ENCODE measurements around the gene ZNF485.

ZNF485 gene

GRCh38 chr10:43648398-43649184 lies 42.4 kb downstream of the ZNF485 start, which contains the start of gene ZNF32:
TSS of gene ZNF32 (minus strand) at chr10:43648881. CDS start at chr10:43646133, 2,748 bp downstream.
- Histone ChIP-seq H3K9me2 (replicated peaks; ENCODE audit: control insufficient read depth, low read length) (no peaks in the 10 kb centered on the region), H3K9me3 (ENCODE audit: control insufficient read depth, insufficient read depth, low read length) (peaks cover 28% of the 10 kb centered on the region)

DNA sequence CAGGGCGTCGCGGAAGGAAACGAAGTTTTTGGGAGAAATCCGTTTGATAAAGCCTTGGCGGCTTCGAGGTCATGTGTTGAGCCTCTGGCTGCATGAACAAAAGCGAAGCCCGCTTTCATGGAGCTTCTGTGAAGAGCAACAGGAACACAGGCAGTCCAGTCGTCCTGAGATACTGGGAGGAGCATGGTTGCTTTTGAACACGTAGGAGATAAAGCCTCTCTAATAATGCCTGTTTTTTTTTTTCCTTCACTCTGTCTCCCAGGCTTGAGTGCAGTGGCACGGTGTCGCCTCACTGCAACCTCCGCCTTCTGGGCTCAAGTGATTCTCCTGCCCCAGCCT lies 42.9 kb downstream of the ZNF485 start:
- H3K27ac ChIP-seq (ENCODE audit: low read depth, low read length): no peak overlapping the region

More at GRCh38 chr10:43648398-43649184, 42.4 kb downstream of the ZNF485 start, which contains the start of gene ZNF32:
- Histone ChIP-seq H4K20me1 (ENCODE audit: control insufficient read depth, insufficient read depth, low read depth, low read length) (no peaks in the 10 kb centered on the region), H3K79me2 (ENCODE audit: control insufficient read depth, low read length) (no peaks in the 10 kb centered on the region), H3F3A (ENCODE audit: control insufficient read depth, insufficient read depth) (no peaks in the 10 kb centered on the region), H3K4me1 (ENCODE audit: control insufficient read depth, low read length) (peaks cover 7% of the 10 kb centered on the region), H3K4me3 (ENCODE audit: low read length) (peak within 1 kb of the TSS; percentile 74), H3K36me3 (ENCODE audit: control insufficient read depth, low read length) (peaks cover 15% of the 10 kb centered on the region), H3K27ac (ENCODE audit: low read depth, low read length) (no peak within 1 kb of the TSS), H3K27me3 (ENCODE audit: control insufficient read depth, low read length) (no peaks in the 10 kb centered on the region), H3K4me2 (ENCODE audit: low read length) (peak within 1 kb of the TSS; percentile 68)
- TF ChIP-seq EZH2phosphoT487 (IDR thresholded peaks at IDR 0.05; ENCODE audit: borderline replicate concordance, low read length): no peak
- TF ChIP-seq, protein P1, sequence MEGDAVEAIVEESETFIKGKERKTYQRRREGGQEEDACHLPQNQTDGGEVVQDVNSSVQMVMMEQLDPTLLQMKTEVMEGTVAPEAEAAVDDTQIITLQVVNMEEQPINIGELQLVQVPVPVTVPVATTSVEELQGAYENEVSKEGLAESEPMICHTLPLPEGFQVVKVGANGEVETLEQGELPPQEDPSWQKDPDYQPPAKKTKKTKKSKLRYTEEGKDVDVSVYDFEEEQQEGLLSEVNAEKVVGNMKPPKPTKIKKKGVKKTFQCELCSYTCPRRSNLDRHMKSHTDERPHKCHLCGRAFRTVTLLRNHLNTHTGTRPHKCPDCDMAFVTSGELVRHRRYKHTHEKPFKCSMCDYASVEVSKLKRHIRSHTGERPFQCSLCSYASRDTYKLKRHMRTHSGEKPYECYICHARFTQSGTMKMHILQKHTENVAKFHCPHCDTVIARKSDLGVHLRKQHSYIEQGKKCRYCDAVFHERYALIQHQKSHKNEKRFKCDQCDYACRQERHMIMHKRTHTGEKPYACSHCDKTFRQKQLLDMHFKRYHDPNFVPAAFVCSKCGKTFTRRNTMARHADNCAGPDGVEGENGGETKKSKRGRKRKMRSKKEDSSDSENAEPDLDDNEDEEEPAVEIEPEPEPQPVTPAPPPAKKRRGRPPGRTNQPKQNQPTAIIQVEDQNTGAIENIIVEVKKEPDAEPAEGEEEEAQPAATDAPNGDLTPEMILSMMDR (IDR thresholded peaks at IDR 0.05; ENCODE audit: low read depth, low read length, poor library complexity, severe bottlenecking): no peak

DNA sequence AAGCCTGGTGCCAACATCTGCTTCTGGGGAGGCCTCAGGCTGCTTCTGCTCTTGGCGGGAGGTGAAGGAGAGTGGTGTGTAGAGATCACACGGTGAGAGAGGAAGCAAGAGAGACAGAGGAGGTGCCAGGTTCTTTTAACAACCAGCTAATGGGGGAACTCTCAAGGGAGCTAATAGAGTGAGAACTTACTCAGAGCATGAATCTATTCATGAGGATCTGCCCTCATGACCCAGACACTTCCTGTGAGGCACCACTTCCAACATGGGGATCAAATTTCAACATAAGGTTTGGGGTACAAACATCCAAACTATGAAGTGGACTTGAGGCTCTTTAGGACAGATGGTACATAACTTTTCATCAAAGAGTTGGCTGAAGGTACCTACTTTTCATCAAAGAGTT lies 47.5 kb downstream of the ZNF485 start:
- no peaks in the 10 kb centered on the region for H4K20me1 ChIP-seq (ENCODE audit: control insufficient read depth, insufficient read depth, low read depth, low read length)
- no peak overlapping the region for H3K4me3 ChIP-seq (ENCODE audit: low read length)
- no peak overlapping the region for H3K27ac ChIP-seq (ENCODE audit: low read depth, low read length)
- TF ChIP-seq, protein P1 (IDR thresholded peaks at IDR 0.05; ENCODE audit: low read depth, low read length, poor library complexity, severe bottlenecking): no peak
- no peak for TF ChIP-seq EZH2phosphoT487 (IDR thresholded peaks at IDR 0.05; ENCODE audit: borderline replicate concordance, low read length)
- no peaks in the 10 kb centered on the region for H3K79me2 ChIP-seq (ENCODE audit: control insufficient read depth, low read length)
- no peaks in the 10 kb centered on the region for H3K27me3 ChIP-seq (ENCODE audit: control insufficient read depth, low read length)
- no peak overlapping the region for H3K4me2 ChIP-seq (ENCODE audit: low read length)
- no peaks in the 10 kb centered on the region for H3K9me3 ChIP-seq (ENCODE audit: control insufficient read depth, insufficient read depth, low read length)
- no peaks in the 10 kb centered on the region for H3F3A ChIP-seq (ENCODE audit: control insufficient read depth, insufficient read depth)
- no peaks in the 10 kb centered on the region for H3K36me3 ChIP-seq (ENCODE audit: control insufficient read depth, low read length)
- H3K9me2 ChIP-seq (replicated peaks; ENCODE audit: control insufficient read depth, low read length): no peaks in the 10 kb centered on the region
- H3K4me1 ChIP-seq (ENCODE audit: control insufficient read depth, low read length): no peaks in the 10 kb centered on the region

More for the DNA sequence above, 42.9 kb downstream of the ZNF485 start:
- Histone ChIP-seq H3K79me2 (ENCODE audit: control insufficient read depth, low read length) (no peaks in the 10 kb centered on the region), H3K9me3 (ENCODE audit: control insufficient read depth, insufficient read depth, low read length) (peaks cover 23% of the 10 kb centered on the region), H4K20me1 (ENCODE audit: control insufficient read depth, insufficient read depth, low read depth, low read length) (no peaks in the 10 kb centered on the region), H3K27me3 (ENCODE audit: control insufficient read depth, low read length) (no peaks in the 10 kb centered on the region), H3K9me2 (replicated peaks; ENCODE audit: control insufficient read depth, low read length) (no peaks in the 10 kb centered on the region), H3K36me3 (ENCODE audit: control insufficient read depth, low read length) (peaks cover 12% of the 10 kb centered on the region), H3F3A (ENCODE audit: control insufficient read depth, insufficient read depth) (no peaks in the 10 kb centered on the region), H3K4me3 (ENCODE audit: low read length) (peak overlapping the region; percentile 74), H3K4me1 (ENCODE audit: control insufficient read depth, low read length) (peaks cover 7% of the 10 kb centered on the region), H3K4me2 (ENCODE audit: low read length) (peak overlapping the region; percentile 68)
- TF ChIP-seq, protein P1 (IDR thresholded peaks at IDR 0.05; ENCODE audit: low read depth, low read length, poor library complexity, severe bottlenecking): no peak
- no peak for TF ChIP-seq EZH2phosphoT487 (IDR thresholded peaks at IDR 0.05; ENCODE audit: borderline replicate concordance, low read length)

Measured in DOHH2 (cell line).